Epithelial cell of proximal tubule (primary cell): ENCODE data around the gene FGFR3. TPM values are rescaled to one million over a fixed set of nuclear protein-coding genes. Genes with fewer than 3 reads are reported as not detected.

ENCODE experiments used
- DNase-seq: peaks from one replicate; pipeline ENCODE4 v3.0.0-alpha.2; 2011; ENCODE audit warnings: low read depth
- H3K4me3 ChIP-seq: 2 replicates; pipeline ENCODE4 v1.5.1; 2011; ENCODE audit warnings: low read depth, mild to moderate bottlenecking, low read length
- total RNA-seq: library from RNA; depleted of rRNA; stranded (reverse); fragments of >200 nt; gene quantifications from 2 replicates; pipeline ENCODE4 v1.2.3, GENCODE V29; 2015
- TF ChIP-seq, protein P1 (sequence below): conservative IDR thresholded peaks from 2 replicates; pipeline ENCODE4 v1.5.1; 2012; ENCODE audit warnings: low read depth, mild to moderate bottlenecking, low read length

The FGFR3 gene
- total RNA-seq, 1 donor from 2014 or later, result 8.1 TPM

GRCh38 chr4:1775731-1776500 is 17.2 kb upstream of the FGFR3 start:
- no peak overlapping the region for H3K4me3 ChIP-seq
- TF ChIP-seq, protein P1, sequence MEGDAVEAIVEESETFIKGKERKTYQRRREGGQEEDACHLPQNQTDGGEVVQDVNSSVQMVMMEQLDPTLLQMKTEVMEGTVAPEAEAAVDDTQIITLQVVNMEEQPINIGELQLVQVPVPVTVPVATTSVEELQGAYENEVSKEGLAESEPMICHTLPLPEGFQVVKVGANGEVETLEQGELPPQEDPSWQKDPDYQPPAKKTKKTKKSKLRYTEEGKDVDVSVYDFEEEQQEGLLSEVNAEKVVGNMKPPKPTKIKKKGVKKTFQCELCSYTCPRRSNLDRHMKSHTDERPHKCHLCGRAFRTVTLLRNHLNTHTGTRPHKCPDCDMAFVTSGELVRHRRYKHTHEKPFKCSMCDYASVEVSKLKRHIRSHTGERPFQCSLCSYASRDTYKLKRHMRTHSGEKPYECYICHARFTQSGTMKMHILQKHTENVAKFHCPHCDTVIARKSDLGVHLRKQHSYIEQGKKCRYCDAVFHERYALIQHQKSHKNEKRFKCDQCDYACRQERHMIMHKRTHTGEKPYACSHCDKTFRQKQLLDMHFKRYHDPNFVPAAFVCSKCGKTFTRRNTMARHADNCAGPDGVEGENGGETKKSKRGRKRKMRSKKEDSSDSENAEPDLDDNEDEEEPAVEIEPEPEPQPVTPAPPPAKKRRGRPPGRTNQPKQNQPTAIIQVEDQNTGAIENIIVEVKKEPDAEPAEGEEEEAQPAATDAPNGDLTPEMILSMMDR, result no peak
- no peak for DNase-seq

- DNase-seq, result no peak
Observed at GRCh38 chr4:1776521-1777161, 16.5 kb upstream of the FGFR3 start.

DNA sequence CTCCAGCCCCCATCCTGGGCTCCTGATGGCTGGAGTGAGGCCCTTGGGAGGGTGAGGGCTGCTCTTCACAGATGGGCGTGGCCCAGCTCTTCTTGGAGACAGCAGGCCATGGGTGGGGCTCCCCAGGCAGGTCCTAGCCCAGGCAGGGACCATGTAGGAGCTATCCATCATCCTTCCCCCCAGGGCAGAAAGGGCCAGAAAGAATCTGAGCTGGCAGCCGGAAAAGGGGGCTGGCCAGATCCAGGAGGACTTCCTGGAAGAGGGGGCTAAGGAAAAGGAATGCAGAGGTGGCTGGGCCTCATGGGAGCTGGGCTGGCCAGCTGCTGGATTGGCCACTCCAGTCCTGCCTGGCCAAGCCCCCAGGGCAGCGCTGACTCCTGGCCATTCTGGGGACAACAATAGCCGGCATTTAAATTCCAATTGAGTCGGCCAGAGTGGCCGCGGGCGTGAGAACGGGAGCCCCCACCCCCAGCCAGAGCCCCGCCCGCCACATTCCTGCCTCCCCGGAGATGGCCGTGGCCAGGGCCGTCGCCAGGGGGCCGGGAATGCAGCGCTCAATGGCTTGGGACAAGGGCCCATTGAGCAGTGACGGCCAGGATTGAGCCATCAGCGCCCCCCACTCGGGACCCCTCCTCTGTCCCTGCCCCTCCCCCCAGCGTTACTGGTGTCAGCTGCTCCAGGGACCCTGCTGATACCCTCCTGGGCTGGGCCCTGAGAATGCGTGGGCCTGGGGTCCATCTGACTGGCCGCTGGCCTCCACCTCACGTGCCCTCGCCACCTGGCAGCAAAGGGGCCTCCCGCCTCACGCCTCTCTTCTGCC is 15.1 kb upstream of the FGFR3 start:
- TF ChIP-seq, protein P1, result no peak
- DNase-seq, result no peak
- H3K4me3 ChIP-seq, result no peak overlapping the region

More at GRCh38 chr4:1776521-1777161, 16.5 kb upstream of the FGFR3 start:
- H3K4me3 ChIP-seq, result no peak overlapping the region
- TF ChIP-seq, protein P1, result no peak

GRCh38 chr4:1778642-1779392 is 14.3 kb upstream of the FGFR3 start:
- TF ChIP-seq, protein P1, result no peak
- no peak overlapping the region for H3K4me3 ChIP-seq

DNA sequence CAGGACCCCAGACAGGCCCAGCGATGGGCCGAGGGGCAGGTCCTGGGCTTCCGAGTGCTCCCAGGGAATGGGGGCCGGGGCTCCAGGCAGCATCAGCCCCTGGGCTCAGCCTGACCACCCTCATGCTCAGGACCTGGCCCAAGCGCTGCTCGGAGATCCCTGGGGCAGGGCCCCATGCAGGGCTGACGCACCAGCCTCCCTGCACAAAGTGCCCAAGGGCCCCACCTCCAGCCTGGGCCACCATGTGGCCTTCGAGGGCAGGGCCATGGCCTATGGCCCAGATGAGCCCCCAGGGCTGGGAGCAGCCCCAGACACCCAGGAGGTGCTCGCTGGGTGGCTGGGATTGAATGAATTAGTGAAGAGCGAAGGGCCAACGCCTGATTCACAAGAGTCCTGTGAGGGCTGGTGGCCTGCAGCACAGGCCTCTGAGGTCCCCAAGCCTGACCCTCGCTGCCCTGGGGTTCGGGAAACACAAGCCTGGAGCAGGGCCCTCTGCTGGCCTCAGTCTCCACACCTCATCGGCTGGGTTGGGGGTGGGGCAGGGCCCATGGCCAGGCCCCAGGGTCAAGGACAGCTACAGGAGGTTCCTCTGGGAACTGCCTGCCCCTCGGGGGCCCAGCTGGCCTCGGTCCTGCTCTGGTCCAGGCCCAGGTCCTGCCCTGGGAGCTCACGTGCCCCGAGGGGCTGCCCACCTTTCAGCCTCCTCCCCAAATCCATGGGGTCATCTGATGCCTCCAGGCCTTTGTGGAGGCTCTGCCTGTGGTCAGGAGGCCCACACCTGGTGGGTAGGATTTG is 13.3 kb upstream of the FGFR3 start:
- H3K4me3 ChIP-seq, result no peak overlapping the region
- TF ChIP-seq, protein P1, result no peak
- no peak for DNase-seq

More at GRCh38 chr4:1778642-1779392, 14.3 kb upstream of the FGFR3 start:
- DNase-seq, result no peak

DNA sequence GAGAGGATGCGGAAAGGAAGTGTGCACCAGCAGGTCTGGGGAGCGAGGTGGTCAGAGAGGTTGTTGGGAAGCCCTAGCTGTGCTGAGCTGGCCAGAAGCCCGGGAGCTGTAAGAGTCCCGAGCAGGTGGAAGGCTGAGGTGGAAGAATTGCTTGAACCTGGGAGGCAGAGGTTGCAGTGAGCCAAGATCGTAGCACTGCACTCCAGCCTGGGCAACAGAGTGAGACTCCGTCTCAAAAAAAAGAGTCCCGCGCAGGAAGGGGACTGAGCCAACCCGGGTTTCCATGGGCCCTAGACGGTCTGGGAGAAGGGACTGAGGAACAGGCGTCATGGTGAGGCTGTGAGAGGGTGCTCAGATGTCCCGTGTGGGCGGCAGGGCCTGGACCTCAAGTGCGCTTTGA is 12.7 kb upstream of the FGFR3 start:
- no peak overlapping the region for H3K4me3 ChIP-seq
- TF ChIP-seq, protein P1, result no peak
- no peak for DNase-seq
